ENCODE results near the gene CD160.
"Not testable (repeated sequence)": the region's sequence is repeated elsewhere in the genome, so short reads cannot be mapped to it uniquely, and the experiment has no call there.

The CD160 gene

DNA sequence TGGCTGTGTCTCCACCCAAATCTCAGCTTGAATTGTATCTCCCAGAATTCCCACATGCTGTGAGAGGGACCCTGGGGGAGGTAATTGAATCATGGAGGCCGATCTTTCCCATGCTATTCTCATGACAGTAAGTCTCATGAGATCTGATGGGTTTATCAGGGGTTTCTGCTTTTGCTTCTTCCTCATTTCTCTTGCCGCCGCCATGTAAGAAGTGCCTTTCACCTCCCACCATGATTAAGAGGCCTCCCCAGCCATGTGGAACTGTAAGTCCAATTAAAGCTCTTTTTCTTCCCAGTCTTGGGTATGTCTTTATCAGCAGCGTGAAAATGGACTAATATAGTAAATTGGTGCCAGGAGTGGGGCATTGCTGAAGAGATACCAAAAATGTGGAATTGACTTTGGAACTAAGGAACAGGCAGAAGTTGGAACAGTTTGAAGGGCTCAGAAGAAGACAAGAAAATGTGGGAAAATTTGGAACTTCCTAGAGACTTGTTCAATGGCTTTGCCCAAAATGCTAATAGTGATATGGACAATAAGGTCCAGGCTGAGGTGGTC, 41.2 kb downstream of the CD160 start:
- DNase-seq: not testable (repeated sequence)

- not testable (repeated sequence) for DNase-seq
These were observed 42.2 kb downstream of the CD160 start for GRCh38 chr1:145761498-145761897.

DNA sequence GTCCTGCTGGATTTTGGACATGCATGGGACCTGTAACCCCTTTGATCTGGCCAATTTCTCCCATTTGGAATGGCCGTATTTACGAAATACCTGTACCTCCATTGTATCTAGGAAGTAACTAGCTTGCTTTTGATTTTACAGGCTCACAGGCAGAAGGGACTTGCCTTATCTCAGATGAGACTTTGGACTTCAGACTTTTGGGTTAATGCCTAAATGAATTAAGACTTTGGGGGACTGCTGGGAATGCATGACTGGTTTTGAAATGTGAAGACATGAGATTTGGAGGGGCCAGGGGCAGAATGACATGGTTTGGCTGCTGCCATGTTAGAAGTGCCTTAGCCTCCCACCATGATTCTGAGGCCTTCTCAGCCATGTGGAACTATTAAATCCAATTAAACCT, 42.7 kb downstream of the CD160 start:
- not testable (repeated sequence) for DNase-seq

DNA sequence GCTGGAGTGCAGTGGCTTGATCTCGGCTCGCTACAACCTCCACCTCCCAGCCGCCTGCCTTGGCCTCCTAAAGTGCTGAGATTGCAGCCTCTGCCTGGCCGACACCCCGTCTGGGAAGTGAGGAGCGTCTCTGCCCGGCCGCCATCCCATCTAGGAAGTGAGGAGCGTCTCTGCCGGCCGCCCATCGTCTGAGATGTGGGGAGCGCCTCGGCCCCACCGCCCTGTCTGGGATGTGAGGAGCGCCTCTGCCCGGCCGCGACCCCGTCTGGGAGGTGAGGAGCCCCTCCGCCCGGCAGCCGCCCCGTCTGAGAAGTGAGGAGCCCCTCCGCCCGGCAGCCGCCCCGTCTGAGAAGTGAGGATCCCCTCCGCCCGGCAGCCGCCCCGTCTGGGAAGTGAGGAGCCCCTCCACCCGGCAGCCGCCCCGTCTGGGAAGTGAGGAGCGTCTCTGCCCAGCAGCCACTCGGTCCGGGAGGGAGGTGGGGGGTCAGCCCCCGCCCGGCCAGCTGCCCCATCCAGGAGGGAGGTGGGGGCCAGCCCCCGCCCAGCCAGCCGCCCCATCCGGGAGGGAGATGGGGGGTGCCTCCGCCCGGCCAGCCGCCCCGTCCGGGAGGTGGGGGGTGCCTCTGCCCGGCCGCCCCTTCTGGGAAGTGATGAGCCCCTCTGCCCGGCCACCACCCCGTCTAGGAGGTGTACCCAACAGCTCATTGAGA, 45.1 kb downstream of the CD160 start:
- not testable (repeated sequence) for DNase-seq

- not testable (repeated sequence) for DNase-seq
These were observed 45.8 kb downstream of the CD160 start for GRCh38 chr1:145765127-145765526.

DNA sequence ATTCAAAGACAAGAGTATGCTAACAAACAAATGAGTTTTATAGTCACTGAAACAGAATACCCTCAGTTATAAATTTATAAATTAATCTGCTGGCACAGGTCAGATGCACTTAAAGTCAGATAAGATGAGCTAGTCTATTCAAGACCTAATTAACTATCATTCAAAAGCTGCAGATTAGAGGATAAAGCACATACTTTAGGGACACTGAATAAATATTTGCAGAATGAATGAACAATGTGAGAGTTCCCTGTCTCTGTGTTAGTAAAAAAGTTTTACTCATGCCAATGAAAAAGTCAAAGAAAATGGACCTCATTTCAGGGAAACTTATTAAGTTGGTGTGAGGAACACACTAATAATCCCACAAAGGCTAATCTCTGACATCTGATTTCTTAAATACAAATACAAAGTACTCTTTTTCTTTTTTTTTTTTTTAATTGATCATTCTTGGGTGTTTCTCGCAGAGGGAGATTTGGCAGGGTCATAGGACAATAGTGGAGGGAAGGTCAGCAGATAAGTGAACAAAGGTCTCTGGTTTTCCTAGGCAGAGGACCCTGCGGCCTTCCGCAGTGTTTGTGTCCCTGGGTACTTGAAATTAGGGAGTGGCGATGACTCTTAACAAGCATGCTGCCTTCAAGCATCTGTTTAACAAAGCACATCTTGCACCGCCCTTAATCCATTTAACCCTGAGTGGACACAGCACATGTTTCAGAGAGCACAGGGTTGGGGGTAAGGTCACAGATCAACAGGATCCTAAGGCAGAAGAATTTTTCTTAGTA, 46.5 kb downstream of the CD160 start:
- not testable (repeated sequence) for DNase-seq

- not testable (repeated sequence) for DNase-seq
These were observed 47.6 kb downstream of the CD160 start for GRCh38 chr1:145766926-145767325.

GRCh38 chr1:145768004-145768403, 48.7 kb downstream of the CD160 start:
- not testable (repeated sequence) for DNase-seq

- no peak for DNase-seq
These were observed 51.8 kb downstream of the CD160 start for GRCh38 chr1:145771056-145771455.

- DNase-seq: no peak
These were observed 54.1 kb downstream of the CD160 start for GRCh38 chr1:145773423-145773822.

DNA sequence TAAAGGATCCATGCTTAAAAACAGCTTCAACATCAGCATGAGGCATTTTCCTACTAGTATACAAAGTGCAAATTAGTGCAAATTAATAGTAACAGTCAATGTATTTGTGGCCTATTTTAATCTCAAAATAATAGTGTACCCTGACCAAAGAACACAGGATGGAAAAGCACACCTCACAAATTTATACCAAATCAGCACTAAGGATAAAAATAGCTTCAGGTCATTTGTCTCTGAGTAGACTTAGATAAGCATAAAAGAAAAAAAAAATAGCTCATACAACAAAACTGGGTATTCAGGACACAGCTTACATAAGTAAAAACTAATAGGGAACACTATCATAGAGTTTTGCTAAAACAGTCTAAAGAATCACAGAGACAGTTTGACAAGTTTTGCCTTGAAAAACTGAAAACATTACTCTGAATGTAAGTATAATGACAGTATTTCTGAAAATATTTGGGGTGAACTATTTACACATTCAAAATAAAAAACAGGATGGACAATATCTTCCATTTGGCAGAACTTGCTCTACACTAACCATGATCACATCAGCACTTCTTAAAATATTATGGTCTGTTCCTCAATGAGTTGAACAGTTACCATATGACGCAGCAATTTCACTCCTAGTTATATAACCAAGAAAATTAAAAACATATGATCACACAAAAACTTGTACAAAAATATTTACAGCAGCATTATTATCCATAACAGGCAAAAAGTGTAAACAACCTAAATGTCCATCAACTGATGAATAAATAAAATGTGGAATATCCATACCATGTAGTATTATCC, 58.3 kb downstream of the CD160 start:
- DNase-seq: no peak

- no peak for DNase-seq
These were observed 58.8 kb downstream of the CD160 start for GRCh38 chr1:145778146-145778540.

- no peak for DNase-seq
These were observed 63.2 kb downstream of the CD160 start for GRCh38 chr1:145782272-145783099.

DNA sequence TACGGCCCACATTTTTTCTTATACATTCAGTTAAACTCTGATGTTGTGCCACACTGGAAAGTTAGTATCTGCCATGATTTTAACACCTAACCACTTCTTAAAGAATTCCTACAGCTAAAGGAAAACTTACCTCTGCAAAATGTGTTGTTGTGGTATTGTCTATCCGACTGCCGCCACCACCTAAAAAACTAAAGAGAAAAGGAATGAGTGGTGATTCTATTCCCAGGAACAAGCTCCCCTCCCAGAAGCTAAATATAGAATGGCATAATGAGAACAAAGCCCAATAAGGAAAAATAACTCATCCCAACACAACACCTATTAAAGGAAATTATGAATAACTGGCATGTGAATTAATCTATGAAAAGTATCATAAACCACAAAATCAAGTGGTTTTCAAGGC, 65.1 kb downstream of the CD160 start:
- DNase-seq: no peak

DNA sequence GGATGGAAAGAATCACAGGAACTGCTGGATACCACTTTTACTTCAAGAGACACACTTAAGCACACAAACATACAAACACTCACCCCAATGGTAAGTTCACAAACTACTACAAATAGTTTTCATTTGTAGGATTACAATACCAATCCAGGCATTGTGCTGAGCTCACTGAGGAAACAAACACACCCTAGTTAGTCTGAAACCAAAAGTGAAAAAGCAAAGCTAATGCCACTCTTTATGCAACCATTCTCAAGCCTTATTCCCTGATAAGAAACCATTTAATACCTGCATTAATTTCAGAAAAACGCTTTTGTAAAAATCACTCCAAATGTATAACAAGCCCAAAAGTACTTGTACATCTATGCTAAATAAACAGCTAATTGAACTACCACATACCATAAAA, 66.2 kb downstream of the CD160 start:
- peak; percentile 21 for DNase-seq

DNA sequence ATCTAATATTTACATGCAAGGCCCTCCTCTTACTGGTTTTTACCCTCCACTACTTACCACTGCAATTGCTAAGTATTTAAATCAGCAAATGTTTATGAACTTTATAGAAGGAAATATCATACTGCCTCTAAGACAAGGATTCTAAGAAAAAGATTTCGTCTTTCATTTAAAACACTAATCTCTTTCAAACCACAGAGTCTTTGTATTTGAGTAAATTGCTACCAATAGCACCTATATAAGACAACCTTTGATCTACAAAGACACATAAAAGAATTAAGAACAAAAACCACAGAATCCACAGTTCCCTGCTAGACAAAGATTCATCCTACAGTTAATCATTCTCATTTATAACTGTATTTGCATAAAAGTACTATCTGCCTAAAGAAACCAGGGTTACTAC, 67.0 kb downstream of the CD160 start:
- no peak for DNase-seq

GRCh38 chr1:145788580-145788979, 69.3 kb downstream of the CD160 start:
- DNase-seq: no peak
